CD4-positive, alpha-beta T cell (primary cell): ENCODE results near the gene HEPACAM. TPM values are rescaled to one million over a fixed set of nuclear protein-coding genes. Genes with fewer than 3 reads are reported as not detected.

Source experiments
- ATAC-seq: fragments of 200-7000 bp; cut with Tn5 transposase; one replicate; pipeline ENCODE4 v1.10.0; 2022; ENCODE audit warnings: mild to moderate bottlenecking; ENCODE audit not compliant: poor library complexity
- CTCF ChIA-PET: fragments of 350-600 bp; sonication (Branson Sonifier 250); formaldehyde crosslinking; loops from one replicate; lab custom pipeline; 2021; ENCODE audit warnings: antibody characterized with exemption, inconsistent platforms; lab: Charles Lee
- POLR2A ChIA-PET: fragments of 350-600 bp; sonication (Branson Sonifier 250); formaldehyde crosslinking; loops from one replicate; lab custom pipeline; 2021; ENCODE audit warnings: antibody characterized with exemption, inconsistent platforms; lab: Charles Lee
- DNase-seq, 14 experiments: peaks; one replicate each; pipeline ENCODE4 v3.0.0-alpha.2; 2013 to 2020; ENCODE audit warnings: mixed read lengths in 2 of 14
- H3K27ac ChIP-seq, 2 donors: one replicate each; pipeline versions ENCODE4 v1.5.1 to v1.7.0; 2013; ENCODE audit warnings: low read length in 2 of 2, low read depth in 1 of 2, mild to moderate bottlenecking in 1 of 2
- H3K27me3 ChIP-seq, 2 experiments: 1 replicate in 1 of 2; 2 replicates in 1 of 2; pipeline versions ENCODE4 v1.6.1 to v1.7.0; 2013; ENCODE audit warnings: low read length in 2 of 2, control low read depth in 1 of 2, mild to moderate bottlenecking in 1 of 2, moderate library complexity in 1 of 2; ENCODE audit not compliant: insufficient read depth in 2 of 2, control insufficient read depth in 1 of 2
- H3K36me3 ChIP-seq: one replicate; pipeline ENCODE4 v1.6.1; 2013; ENCODE audit warnings: low read length, control low read depth; ENCODE audit not compliant: insufficient read depth
- H3K4me1 ChIP-seq: one replicate; pipeline ENCODE4 v1.6.1; 2013; ENCODE audit warnings: low read length, control low read depth; ENCODE audit not compliant: insufficient read depth
- H3K4me3 ChIP-seq: one replicate; pipeline ENCODE4 v1.5.1; 2013; ENCODE audit warnings: mild to moderate bottlenecking, low read length, moderate library complexity
- H3K9me3 ChIP-seq, 2 experiments: 1 replicate in 1 of 2; 2 replicates in 1 of 2; pipeline versions ENCODE4 v1.6.1 to v1.7.0; 2013; ENCODE audit warnings: low read length in 2 of 2, mild to moderate bottlenecking in 2 of 2, control low read depth in 1 of 2, moderate library complexity in 1 of 2; ENCODE audit not compliant: control insufficient read depth in 1 of 2, insufficient read depth in 1 of 2
- H3K27ac Mint-ChIP-seq: one replicate; pipeline ENCODE4 v1.8.0; 2020; ENCODE audit warnings: mixed read lengths
- H3K27me3 Mint-ChIP-seq: one replicate; pipeline ENCODE4 v1.8.0; 2021; ENCODE audit warnings: mixed read lengths
- H3K36me3 Mint-ChIP-seq: one replicate; pipeline ENCODE4 v1.8.0; 2021; ENCODE audit warnings: low read depth, mixed read lengths
- H3K4me1 Mint-ChIP-seq: one replicate; pipeline ENCODE4 v1.8.0; 2021; ENCODE audit warnings: low read depth, mixed read lengths
- H3K4me3 Mint-ChIP-seq: one replicate; pipeline ENCODE4 v1.8.0; 2020; ENCODE audit warnings: mild to moderate bottlenecking, mixed read lengths
- H3K9me3 Mint-ChIP-seq: one replicate; pipeline ENCODE4 v1.8.0; 2020; ENCODE audit warnings: mixed read lengths
- CTCF ChIP-seq: fragments of 200-600 bp; IDR thresholded peaks from one replicate; pipeline ENCODE4 v1.8.0; 2022; ENCODE audit warnings: antibody characterized with exemption, mild to moderate bottlenecking
- intact Hi-C, 2 experiments: fragments of 100-400 bp; cut with DNase I in 1 of 2; cut with micrococcal nuclease in 1 of 2; formaldehyde crosslinking; loops; one replicate each; pipeline versions ENCODE4 v1.15.1 to v1.9.0; 2023 to 2025; cut with DNase I, micrococcal nuclease
- total RNA-seq, 174 experiments: library from RNA in 2 of 174; stranded (reverse) in 2 of 174; gene quantifications; one replicate each; pipeline ENCODE4 v1.2.3 and lab custom pipeline; 2021 to 2026

HEPACAM gene
- total RNA-seq, 2 experiments from 2014 or later: not detected

DNA sequence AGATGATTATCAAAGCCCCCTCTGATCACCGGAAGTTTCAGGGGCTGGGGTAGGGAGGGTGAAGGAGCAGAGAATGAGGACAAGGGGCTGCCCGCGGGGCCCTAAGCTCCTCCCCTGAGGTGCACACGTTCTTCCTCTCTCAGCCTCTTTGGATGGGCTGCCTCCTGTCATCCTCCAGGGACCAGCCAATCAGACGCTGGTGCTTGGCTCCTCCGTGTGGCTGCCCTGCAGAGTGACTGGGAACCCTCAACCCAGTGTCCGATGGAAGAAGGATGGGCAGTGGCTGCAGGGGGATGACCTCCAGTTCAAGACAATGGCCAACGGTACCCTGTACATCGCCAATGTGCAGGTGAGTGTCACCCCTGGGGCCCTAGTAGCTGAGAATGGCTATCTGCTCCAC, 63.1 kb downstream of the HEPACAM start:
- TF ChIP-seq CTCF: no peak
- Mint-ChIP-seq H3K36me3 (no peaks in the 10 kb centered on the region), H3K4me3 (no peak overlapping the region), H3K27ac (no peak overlapping the region), H3K9me3 (no peaks in the 10 kb centered on the region), H3K27me3 (peaks cover 75% of the 10 kb centered on the region), H3K4me1 (peaks cover 35% of the 10 kb centered on the region)
- ChIA-PET POLR2A (no interaction called here), CTCF (no interaction called here)
- H3K9me3 ChIP-seq: peaks cover 0 to 6% of the 10 kb centered on the region in 2 experiments
- no peaks in the 10 kb centered on the region for H3K36me3 ChIP-seq
- DNase-seq (no peak), ATAC-seq (no peak)
- H3K27ac ChIP-seq: no peak overlapping the region
- no peak overlapping the region for H3K4me3 ChIP-seq
- H3K27me3 ChIP-seq: peaks cover 44 to 74% of the 10 kb centered on the region in 2 experiments
- peaks cover 44% of the 10 kb centered on the region for H3K4me1 ChIP-seq
- intact Hi-C loops: no loop called here

DNA sequence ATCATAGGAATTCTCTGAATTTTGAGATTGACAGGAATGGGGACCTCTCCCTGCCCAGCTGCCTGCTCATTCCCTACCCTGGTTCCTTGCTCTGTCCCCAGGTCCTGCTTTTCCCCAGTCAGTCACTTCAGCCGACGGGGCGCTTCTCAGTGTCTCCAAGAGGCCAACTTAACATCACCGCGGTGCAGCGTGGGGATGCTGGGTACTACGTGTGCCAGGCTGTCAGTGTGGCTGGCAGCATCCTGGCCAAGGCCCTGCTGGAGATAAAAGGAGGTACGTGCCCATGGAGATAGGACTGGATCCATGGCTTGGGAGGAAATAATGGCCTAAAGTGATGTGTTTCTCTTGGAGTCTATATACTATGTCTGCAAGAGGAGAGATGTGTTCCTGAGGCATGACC, 63.6 kb downstream of the HEPACAM start:
- Histone ChIP-seq H3K9me3 (peaks cover 0 to 6% of the 10 kb centered on the region in 2 experiments), H3K4me1 (peaks cover 41% of the 10 kb centered on the region), H3K27ac (no peak overlapping the region), H3K36me3 (no peaks in the 10 kb centered on the region), H3K27me3 (peaks cover 48 to 78% of the 10 kb centered on the region in 2 experiments), H3K4me3 (no peak overlapping the region)
- TF ChIP-seq CTCF: no peak
- H3K27me3 Mint-ChIP-seq: peaks cover 79% of the 10 kb centered on the region
- intact Hi-C loops: no loop called here
- POLR2A ChIA-PET: no interaction called here
- CTCF ChIA-PET: no interaction called here
- H3K27ac Mint-ChIP-seq: no peak overlapping the region
- H3K36me3 Mint-ChIP-seq: no peaks in the 10 kb centered on the region
- no peaks in the 10 kb centered on the region for H3K9me3 Mint-ChIP-seq
- DNase-seq (no peak), ATAC-seq (no peak)
- H3K4me1 Mint-ChIP-seq: peaks cover 34% of the 10 kb centered on the region
- H3K4me3 Mint-ChIP-seq: no peak overlapping the region

- Histone ChIP-seq H3K9me3 (peaks cover 0 to 20% of the 10 kb centered on the region in 2 experiments), H3K27ac (no peak overlapping the region), H3K4me1 (peaks cover 38% of the 10 kb centered on the region), H3K36me3 (no peaks in the 10 kb centered on the region), H3K27me3 (peaks cover 62 to 96% of the 10 kb centered on the region in 2 experiments), H3K4me3 (no peak overlapping the region)
- intact Hi-C loops: no loop called here
- peaks cover 39% of the 10 kb centered on the region for H3K4me1 Mint-ChIP-seq
- ATAC-seq (no peak), DNase-seq (no peak)
- no peaks in the 10 kb centered on the region for H3K9me3 Mint-ChIP-seq
- CTCF ChIA-PET: no interaction called here
- TF ChIP-seq CTCF: no peak
- no peak overlapping the region for H3K27ac Mint-ChIP-seq
- POLR2A ChIA-PET: interaction anchor here (1.2 kb wide), 1 partner anchor 83 kb away, joined by 3 read pairs; no protein-coding TSS in a partner anchor
- no peaks in the 10 kb centered on the region for H3K36me3 Mint-ChIP-seq
- H3K4me3 Mint-ChIP-seq: no peak overlapping the region
- peaks cover 94% of the 10 kb centered on the region for H3K27me3 Mint-ChIP-seq
Observed at GRCh38 chr11:124870430-124870829, 65.4 kb downstream of the HEPACAM start.
